IPS DF 4.7 (cell line): Measurements from ENCODE around the gene JPT2.
"Not testable (repeated sequence)": the region's sequence is repeated elsewhere in the genome, so short reads cannot be mapped to it uniquely, and the experiment has no call there.

ENCODE experiments used
- DNase-seq: peaks from one replicate; pipeline ENCODE4 v3.0.0-alpha.2; 2013; ENCODE audit warnings: low spot score; ENCODE audit errors: extremely low read depth

Gene JPT2

DNA sequence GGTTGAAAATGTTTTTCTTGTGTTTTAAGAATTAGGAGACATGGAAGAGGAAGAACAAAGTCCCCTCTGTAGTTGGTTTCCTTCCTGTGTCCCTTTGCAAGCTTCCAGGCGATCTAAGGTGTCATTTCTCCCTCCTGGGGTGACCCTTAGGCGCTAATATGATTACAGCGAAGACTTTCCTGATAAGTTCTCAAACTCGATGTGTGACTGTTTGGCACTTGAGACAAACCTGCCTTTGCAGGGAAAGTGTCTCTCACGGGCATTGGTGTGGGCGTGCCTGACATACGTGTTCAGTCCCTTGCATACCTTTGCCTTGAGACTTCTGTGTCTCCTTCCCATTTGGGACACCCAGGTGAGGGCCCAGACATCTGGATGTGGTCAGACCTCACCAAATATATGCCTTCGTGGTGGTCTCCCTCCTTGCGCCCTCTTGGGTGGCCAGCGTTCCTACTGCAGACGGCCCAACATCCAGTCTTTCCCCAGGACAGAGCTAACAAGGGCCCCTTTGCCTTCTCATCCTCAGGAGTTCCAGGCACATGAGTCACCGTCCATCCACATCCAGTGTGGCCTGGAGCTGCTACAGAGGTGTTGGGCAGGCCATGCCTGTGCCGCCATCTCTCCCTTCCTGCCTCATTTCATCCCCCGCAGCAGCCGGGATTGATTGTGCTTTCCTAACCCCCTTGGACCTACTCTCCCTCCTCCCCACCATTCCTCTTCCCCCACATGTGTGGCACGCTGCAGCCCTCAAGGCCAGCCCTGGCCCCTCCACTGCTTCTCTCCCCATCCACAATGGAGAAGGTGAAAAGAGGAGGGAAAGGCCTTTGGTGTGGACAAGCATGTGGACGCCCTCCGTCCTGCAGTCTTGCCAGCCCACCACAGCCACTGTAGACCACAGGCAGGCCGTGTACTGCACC lies 3.1 kb upstream of the JPT2 start:
- no peak for DNase-seq

DNA sequence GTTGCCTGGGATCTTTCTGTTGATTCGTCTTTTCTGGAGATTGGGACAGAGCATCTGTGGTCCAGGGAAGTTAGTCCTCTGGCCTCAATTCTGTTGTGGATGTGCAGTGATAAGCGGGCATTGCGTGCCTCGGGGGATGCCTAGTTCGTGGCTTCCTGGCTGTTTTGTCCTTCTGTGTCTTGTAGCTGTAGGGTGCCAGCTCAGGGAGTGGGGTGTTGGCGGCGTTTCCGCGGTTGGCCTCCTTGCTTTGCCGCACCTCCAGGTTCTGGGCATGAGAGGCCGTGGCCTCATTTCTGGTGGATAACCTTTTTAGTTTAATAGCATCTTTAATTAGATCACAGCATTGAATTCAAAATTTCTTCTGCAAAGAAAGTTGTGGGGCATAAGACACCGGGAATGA lies 1.4 kb upstream of the JPT2 start:
- no peak for DNase-seq

DNA sequence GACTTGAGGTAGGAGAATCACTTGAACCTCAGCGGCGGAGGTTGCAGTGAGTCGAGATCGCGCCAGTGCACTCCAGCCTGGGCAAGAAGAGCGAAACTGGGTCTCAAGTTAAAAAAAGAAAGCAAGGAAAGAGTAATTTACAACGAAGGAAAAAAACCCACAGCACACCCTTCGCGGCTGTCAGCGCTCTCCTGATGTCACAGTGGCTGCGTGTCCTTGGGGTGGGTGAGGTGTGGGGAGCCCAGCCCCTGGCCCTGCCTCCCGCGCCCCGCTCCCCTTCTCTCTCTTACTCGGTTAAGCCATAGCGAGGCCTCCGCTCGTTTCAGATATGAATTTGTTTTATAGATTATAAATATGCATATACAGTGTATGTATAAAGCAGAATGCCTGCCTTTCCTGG lies 740 bp upstream of the JPT2 start:
- DNase-seq, result no peak

DNA sequence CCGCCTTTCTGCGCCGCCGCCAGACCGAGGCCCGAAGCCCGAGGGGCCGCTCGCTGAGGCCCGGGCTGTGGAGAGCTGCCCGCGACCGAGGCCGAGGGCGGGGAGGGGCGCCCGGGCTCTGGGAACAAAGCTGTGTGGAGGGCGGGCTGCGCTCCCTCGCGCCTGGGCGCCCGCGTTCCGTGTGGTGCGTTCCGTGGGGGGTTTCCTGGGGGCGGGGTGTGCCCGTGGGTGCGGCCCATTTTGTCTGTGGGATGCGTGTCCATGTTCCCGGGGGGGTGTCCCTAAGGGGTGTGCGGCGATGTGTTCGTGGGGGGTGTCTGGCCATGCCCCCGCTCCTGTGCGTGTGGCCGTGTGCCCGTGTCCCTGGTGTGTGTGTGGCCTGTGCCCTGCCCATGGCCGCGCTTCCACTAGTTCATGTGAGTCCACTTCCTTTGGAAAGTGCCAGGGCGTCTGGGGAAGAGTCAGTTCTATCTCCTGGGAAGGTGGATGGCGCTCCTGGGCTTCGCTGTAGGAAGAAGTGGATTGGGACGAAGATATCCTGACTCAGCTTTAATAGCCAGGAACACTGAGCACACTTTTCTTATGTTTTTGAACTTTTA lies 520 bp downstream of the JPT2 start:
- no peak for DNase-seq

DNA sequence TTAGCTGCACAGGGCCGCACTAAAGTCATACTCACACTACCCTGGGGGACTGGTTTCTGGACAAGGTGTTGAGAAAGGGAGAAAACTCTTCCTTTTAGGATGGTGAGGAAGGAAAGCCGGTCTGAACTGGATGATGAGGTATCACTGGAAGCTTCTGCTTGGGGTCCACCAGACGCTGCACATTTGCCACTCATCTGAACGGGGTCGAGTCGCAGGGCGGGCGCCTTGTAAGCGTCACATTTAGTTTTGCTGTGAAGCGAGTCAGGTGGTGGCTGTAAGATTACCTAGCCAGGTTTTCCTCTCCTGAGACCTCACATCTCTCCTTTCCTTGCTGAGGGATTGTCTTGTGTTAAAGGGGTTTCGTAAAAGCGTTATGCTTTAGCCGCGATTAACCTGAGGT lies 2.3 kb downstream of the JPT2 start:
- no peak for DNase-seq

DNA sequence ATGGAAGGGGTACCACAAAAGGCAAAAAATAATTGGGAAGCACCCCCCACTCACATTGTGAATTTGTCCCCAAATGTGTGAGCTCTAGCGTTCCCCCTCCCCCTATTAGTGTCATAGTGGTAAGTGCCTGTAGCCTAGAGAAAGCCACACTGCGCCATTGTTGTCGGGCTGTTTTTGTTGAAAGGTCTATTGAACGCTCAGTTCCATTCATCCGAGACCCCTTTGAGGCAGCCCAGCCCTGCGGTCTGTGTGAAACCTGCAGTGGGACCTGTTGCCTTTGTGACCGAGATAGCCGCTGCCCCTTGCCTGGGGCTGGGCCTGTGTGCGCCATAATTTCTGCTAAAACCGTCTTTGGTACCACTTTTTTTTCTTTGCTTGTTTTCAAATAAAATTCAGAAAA lies 3.0 kb downstream of the JPT2 start:
- DNase-seq, result no peak

DNA sequence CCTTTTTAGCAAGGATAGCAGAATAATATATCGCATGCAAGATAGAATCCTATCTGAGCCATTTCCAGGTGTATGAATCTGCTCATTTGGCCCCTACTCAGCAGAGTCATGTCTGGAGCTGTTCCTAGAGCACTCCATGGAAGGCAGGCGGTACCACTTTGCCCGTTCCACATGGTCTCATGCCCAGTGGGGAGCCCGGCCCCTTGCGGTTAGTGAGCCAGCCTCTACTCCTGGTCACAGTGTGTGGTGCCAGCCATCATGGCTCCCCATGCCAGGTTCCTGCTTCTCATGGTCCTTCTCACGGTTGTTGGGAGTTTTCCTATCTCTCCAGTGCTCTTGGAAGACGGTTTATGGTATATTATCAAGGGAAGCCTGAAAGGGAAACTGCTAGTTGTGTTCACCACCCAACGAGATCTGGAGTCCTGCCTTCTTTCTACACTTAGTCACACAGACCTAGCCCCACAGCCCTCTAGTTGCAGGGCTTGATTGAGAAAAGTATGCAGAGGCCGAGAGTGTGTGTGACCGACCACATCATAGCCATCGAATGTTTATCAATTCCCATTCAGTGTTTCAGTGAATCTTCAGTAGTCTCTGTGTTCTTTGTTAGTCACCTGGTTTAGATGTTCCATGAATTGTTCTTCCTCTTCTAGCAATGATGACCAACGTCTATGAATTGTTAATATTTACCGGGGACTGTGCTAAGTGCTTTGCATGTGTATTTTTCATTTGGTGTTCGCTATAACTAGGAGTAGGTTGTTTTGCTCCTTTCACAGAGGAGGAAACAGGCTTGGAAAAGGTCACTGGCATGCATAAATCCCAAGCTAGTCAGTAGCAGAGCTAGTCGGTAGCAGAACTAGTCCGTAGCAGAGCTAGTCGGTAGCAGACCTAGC lies 9.6 kb downstream of the JPT2 start:
- no peak for DNase-seq

DNA sequence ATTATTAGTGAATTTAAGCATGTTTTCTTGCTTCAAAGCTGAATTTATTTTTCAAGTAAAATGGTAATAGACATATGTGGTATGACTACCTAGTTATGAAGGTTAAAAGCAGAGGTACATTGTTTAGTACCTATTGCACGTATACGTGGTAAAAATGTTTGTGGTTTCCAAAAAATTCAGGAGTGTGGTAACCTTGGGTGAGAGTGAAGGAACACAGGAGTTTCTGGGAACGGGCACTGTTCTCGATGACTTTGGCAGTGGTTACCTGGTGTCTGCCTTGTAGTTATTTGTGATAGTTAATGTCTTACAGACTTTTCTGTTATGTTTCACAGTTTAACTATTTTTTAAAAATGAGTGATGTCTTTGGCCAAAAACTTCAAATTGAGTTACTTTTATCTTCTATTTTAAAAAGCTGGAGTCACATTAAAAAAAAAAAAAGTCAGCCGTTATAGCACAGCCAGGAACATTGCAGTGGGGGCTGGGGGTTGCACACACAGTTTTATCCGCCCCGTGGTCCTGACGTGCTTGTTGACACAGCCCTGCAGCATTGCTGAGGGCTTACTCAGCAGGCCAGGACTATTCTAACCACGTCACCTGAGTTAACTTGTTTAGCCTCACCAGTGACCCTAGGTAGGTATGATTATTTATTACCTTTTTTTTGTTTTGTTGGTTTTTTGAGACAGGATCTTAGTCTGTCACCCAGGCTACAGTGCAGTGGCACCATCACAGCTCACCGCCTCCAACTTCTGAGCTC lies 10.9 kb downstream of the JPT2 start:
- no peak for DNase-seq

DNA sequence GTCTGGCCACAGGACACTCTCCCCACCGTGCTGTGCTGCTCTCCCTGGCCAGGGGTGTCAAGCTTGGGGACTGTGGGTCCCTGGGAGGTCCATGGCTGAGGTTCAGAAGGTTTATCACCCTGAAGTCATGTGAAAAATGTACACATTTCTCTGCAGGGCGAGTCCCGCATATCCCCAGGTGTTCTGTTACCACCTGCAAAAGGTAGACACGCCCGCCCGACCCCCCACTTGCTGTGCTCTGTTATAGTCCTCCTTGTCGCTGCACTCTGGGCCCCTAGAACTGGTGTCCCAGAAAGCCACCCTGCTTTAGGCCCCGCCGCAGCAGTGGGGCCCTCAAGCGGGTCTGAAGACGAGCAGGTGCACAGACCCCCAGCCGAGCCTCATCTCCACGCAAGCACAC lies 11.8 kb downstream of the JPT2 start:
- no peak for DNase-seq

DNA sequence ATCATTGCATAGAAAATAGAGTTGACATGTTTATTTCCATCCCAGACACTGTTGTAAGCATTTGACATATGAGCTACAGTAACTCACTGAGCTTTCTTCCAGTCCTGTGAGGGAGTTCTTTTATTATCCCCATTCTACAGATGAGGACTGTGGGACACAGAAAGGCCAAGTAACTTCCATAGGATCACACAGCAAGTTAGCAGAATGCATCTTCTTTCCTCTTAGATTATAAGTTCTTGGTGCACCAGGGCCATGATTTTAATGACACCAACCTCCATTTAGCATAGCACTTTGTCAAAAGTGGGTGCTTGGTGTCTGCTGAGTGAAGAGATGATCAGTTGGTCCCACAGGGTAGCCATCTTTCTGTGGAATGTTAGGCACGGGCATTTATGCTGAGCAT lies 12.7 kb downstream of the JPT2 start:
- no peak for DNase-seq

DNA sequence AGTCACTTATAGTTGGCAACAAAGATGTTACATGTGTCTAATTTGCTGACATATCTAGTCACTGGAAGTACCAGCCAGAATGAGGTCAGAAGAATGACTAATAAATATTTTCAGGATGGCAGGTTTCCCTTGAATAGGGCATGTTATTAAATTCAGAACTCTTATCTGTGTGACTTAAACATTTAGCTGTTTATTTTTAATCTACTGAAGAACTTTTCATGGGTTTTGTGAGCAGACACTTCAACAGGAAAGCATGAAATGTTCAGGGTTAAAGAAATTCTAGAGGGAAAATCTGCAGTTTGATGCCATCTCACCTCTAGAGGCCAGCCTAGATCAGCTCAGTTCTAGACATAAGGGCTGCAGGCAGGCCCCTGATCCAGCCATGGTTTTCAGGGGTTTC lies 13.2 kb downstream of the JPT2 start:
- DNase-seq, result no peak

DNA sequence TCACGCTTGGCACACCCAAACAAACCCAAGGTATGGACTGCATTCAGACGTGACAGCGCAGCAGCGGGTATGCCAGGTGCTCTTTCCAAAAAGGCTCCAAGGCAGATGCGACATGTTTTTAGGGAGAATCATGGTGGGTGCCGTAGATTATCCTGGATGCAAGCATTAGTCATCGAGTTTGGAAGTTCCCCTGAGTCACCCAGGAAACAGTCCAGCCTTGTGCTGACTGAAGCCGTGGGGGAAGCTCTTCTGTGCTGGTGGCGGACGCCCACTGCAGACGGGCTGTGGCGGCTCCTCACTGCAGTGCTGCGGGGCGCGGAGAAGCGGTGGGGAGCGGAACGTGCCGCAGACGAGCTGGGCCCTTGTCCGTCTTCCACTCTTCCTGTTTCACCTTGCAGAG lies 13.9 kb downstream of the JPT2 start:
- no peak for DNase-seq

DNA sequence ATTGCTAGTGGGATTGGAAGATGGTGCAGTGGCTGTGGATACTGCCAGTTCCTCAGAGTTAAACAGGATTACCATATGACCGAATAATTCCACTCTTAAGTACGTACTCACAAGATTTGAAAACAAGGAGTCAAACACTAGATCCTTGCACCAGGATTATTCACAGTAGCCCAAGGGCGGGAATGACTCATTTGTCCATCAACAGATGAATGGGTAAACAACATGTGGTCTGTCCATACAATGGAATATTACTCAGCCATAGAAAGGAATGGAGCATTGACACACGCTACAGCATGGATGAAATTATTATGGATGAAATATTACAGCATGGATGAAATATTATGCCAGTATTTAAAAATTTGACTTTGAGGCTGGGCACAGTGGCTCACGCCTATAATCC lies 18.8 kb downstream of the JPT2 start:
- no peak for DNase-seq

DNA sequence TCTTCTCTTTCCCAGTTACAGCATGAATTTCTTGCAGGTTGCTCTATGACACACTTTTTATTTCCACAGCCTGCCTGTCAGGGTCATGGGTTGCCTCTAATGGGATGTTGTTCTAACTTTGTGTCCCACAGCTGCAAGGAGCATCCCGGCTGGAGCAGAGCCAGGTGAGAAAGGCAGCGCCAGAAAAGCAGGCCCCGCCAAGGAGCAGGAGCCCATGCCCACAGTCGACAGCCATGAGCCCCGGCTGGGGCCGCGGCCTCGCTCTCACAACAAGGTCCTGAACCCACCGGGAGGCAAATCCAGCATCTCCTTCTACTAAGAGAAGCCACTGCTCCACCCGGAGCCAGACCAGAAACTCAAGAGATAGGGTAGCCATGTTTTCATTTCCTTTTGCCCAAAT lies 20.6 kb downstream of the JPT2 start:
- DNase-seq, result no peak

DNA sequence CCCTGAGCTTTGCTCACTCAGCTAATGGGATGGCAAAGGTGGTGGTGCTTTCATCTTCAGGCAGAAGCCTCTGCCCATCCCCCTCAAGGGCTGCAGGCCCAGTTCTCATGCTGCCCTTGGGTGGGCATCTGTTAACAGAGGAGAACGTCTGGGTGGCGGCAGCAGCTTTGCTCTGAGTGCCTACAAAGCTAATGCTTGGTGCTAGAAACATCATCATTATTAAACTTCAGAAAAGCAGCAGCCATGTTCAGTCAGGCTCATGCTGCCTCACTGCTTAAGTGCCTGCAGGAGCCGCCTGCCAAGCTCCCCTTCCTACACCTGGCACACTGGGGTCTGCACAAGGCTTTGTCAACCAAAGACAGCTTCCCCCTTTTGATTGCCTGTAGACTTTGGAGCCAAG lies 22.2 kb downstream of the JPT2 start:
- DNase-seq, result no peak

DNA sequence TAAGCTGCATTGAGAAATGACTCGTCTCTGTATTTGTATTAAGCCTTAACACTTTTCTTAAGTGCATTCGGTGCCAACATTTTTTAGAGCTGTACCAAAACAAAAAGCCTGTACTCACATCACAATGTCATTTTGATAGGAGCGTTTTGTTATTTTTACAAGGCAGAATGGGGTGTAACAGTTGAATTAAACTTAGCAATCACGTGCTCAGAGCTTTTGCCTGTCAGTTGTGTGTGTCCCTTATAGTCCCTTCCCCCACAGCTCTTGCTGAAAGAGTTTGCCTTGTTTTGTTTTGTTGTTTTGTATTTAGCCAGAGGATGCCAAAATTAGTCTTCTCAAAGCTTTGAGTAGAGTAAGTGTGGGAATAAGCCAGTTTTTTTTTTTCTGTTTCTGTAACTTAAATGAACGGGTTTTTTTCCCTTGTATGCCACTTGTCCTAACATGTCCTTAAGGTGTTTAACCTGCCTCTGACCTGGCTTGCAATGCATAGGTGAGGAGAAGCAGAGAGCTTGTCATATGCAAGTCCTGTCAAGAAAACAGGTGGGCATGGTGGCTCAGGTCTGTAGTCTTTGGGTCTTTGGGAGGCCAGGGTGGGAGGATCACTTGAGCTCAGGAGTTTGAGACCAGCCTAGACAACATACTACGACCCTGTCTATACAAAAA lies 23.3 kb downstream of the JPT2 start:
- DNase-seq, result no peak

DNA sequence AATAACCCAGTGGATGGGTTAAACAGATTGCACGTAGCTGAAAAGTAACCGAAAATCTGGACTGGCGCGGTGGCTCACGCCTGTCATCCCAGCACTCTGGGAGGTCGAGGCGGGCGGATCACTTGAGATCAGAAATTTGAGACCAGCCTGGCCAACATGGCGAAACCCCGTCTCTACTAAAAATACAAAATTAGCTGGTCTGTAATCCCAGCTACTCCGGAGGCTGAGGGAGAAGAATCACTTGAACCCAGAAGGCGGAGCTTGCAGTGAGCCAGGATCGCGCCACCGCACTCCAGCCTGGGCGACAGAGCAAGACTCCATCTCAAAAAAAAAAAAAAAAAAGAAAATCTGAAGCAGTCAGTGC lies 27.2 kb downstream of the JPT2 start:
- not testable (repeated sequence) for DNase-seq

DNA sequence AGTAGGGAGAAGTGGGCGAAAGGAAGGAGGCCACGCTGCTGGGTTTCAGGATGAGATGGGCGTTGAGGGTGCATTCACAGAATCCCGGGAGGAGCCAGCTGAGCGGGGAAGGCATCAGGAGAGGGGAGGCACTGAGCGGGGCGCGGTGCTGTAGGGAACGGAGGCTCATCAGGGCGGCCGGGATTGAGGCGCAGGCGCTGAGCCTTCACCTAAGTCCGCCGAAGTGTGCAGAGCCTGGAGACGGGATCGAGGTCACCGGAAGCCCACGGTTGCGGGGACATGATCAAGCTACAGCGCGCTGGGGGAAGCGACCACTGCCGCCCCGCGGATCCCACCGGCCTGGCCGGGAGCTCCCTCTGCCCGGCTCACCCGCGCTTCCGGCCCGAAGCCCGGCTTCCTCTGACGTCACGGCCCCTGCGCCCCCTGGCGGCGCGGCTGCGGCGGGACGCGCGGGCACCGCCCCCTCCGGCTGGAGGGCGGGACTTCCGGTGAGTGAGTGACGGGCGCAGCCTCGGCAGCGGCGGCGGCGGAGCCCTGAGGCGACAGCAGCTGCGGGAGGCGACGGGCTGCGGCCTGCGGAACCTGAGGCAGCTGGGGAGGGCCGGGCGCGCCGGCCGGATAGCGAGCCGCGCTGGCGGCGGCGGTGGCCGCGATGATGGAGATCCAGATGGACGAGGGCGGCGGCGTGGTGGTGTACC lies 27.8 kb downstream of the JPT2 start, which contains the start of gene MAPK8IP3:
MAPK8IP3 (plus strand) TSS at position 508 of the 698 bp plus-strand sequence; CDS start at position 653, 145 bp downstream.
- DNase-seq, result no peak

DNA sequence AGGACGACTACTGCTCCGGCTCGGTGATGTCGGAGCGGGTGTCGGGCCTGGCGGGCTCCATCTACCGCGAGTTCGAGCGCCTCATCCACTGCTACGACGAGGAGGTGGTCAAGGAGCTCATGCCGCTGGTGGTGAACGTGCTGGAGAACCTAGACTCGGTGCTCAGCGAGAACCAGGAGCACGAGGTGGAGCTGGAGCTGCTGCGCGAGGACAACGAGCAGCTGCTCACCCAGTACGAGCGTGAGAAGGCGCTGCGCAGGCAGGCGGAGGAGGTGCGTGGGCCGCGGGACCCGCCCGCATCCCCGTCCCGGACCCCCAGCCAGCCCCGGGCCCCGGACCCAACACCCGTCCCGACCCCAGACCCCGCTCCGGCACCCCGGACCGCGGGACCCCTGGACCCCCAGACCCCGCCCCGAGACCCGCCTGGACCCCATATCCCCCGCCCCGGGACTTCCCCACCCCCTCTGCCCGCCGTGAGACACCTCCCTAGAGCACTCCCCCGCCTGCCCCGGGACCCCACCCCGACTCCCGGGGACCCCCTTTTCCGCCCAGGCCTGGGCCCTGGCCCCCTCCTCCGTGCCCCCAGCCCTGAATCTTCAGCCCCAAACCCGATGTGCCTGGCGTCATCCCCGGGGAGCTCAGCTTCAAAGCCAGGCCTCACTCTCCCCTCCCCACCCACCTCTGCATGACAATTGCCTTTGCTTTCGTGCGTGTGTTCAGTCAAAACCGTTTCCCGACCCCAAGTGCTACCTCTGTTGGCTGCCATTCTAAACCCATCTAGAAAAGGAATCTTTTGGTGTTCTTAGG lies 28.5 kb downstream of the JPT2 start:
- no peak for DNase-seq
